HG02852 (cell line): Measurements from ENCODE around the gene APOF.
"Not testable (repeated sequence)": the region's sequence is repeated elsewhere in the genome, so short reads cannot be mapped to it uniquely, and the experiment has no call there.

Experiments used
- ATAC-seq: cut with Tn5 transposase; IDR thresholded peaks from one replicate; pipeline ENCODE4 v1.9.1; 2021; ENCODE audit warnings: mild to moderate bottlenecking, moderate library complexity; ENCODE audit not compliant: unreplicated experiment

The APOF gene

DNA sequence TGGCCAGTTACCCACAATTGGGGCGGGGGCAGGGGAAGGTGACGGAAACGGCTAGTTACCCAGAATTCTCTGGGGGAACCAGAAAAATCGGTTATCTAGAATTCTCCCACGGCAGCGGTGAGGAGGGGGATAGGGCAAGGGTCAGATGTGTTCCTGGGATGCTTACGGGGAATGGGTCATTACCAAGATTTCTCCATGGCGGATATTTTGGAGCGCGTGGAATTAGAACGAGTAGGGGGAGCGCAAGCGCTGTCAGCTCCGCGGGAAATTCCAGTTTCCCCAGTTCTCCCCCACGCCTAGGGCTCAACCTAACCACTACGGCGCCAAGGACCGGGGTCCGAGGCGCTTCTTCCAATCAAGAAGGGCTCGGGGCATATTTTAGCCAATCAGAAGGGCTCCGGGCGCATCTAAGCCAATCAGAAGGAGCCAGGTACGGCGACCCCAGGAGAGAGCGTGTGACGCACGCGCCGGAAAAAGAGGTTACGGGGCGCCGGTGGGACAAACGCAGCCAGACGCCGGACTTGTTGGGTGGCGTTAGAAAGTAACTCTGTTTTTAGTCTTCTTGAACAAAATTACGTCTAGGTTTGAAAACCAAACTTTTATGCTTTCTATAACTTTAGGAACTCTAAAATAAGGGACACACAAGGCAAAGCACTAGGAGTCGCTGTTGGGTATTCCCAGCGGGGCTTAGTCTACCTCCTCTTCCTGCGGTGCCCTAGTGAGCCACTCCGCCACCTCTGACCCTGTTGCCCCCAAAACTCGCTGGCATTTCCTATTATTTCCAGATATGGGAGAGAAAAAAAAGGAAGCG is 28.8 kb downstream of the APOF start, which contains the start of gene PAN2:
PAN2 (minus strand) TSS at position 322 of the 811 bp plus-strand sequence. CDS start 906 bp downstream, outside the sequence.
- ATAC-seq, result peak; percentile 89

DNA sequence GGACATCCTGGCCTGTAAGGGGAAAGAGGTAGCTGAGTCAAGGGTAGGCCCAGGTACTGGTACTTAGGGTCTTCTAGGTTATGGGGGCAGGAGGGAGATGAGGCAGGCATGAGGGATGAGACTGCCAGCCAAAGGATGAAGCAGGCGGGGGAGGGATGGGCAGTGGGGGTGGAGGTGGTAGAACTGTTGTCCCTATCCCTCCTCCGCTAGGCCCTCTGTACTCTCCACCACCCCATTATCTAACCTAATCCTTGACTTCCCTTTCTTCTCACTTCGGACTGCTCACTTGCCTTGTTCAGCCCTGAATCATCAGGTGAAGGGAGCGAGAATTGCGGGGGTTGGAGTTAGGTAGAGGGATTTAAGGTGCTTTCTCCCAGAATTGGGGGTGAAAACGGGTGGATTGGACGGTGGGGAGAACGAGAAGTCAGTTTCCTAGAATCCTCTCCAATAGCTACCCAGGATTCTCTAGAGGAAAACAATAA is 29.4 kb downstream of the APOF start:
- no peak for ATAC-seq

DNA sequence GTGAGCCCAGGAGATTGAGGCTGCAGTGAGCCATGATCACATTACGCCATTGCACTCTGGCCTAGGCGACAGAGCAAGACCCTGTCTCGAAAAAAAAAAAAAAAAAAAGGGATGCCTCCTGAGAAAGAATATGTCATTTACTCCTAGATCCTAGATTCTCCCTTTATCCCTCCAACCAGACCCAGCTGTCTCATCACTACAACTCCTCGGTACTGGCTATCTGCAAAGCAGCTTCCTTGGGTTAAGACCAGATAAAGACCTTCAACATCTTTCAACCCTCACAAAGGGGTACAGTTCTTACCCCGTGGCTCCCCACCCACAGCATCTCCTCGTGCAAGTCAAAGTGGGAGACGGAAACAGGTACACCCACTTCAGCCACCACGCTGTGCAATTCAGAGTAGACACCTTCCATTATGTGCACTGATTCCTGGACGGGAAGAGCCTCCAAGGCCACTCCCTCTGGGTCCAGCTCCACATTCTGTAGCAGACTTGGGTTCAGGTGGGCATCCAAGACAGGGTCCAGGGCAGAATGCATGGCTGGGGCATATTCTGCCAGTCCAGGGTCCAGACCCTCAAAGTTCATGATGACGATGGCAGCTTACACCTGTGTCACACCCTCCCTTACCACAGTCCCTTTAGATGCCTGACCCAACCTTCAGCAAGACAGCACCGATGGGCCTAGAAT is 30.0 kb downstream of the APOF start:
- ATAC-seq, result no peak

DNA sequence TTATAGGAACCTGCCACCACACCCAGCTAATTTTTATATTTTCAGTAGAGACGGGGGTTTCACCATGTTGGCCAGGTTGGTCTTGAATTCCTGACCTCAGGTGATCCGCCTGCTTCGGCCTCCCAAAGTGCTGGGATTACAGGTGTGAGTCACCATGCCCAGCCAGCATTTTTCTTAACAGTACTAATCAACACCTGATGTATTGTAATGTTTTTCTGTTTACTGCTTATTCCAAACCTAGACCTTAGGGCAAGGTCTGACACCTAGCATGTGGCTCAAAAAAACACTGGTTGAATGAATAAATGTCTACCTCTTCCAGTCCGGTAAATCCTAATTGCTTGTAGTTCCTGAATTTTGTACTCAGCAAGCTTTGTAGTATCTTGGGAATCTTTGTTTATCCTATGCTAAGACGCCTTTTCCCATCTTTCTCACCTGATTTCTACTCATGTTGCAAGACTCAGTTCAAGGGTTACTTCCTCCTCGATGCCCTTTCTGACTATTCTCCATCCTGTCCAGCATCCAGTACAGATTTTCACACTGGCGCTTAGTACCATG is 31.6 kb downstream of the APOF start:
- ATAC-seq, result no peak

DNA sequence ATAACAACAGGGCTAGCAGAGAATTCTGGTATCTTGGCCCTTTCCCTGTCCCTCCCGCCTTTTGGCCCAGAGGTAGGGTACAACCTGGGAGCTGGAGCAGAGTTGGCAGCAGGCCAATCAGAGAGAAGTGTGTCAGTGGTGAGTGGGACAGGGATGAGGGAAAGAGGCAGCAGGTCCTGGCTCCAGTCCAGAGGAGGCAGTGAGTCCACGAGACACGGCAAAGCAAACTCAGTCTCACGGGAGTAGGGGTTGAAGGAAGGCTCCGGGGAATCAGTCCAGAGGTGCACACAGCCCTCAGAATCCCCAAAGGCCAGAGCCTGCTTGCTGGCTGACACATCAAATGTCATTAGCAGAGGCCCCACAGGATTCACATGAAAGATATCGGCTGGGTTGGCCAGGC is 36.1 kb downstream of the APOF start:
- no peak for ATAC-seq

- no peak for ATAC-seq
Measured at GRCh38 chr12:56326126-56326525, 36.5 kb downstream of the APOF start.

GRCh38 chr12:56324206-56324605 is 38.5 kb downstream of the APOF start:
- ATAC-seq, result no peak

GRCh38 chr12:56321610-56322009 is 41.0 kb downstream of the APOF start:
- not testable (repeated sequence) for ATAC-seq

GRCh38 chr12:56321027-56321426 is 41.6 kb downstream of the APOF start:
- ATAC-seq, result no peak

- no peak for ATAC-seq
Measured at GRCh38 chr12:56317675-56318074, 45.0 kb downstream of the APOF start.

GRCh38 chr12:56315622-56316473 is 46.8 kb downstream of the APOF start, which contains the start of gene CNPY2:
Gene CNPY2 (minus strand): TSS chr12:56315988. CDS start chr12:56315217, 771 bp downstream.
- peak; percentile 88 for ATAC-seq

GRCh38 chr12:56315249-56315621 is 47.4 kb downstream of the APOF start:
- no peak for ATAC-seq

GRCh38 chr12:56311003-56311402 is 51.7 kb downstream of the APOF start:
- no peak for ATAC-seq
